Stomach (tissue), 4 donors: Measurements from ENCODE around the gene CHD6.

Experiments used
- CTCF ChIP-seq, 7 experiments: fragments of 450-650 bp in 4 of 7; fragments of 200-600 bp in 3 of 7; sonication (generic) in 3 of 7; IDR thresholded peaks; one replicate each; pipeline ENCODE4 v1.5.1; 2016 to 2019; ENCODE audit warnings: antibody characterized with exemption in 7 of 7, control low read depth in 2 of 7, mild to moderate bottlenecking in 1 of 7
- POLR2A ChIP-seq, 4 donors: fragments of 450-650 bp; IDR thresholded peaks; one replicate each; pipeline ENCODE4 v1.6.1; 2016; ENCODE audit warnings: antibody characterized with exemption in 4 of 4, control low read depth in 2 of 4, mild to moderate bottlenecking in 1 of 4, moderate library complexity in 1 of 4
- POLR2AphosphoS5 ChIP-seq, 3 donors: sonication (generic); formaldehyde crosslinking; IDR thresholded peaks; one replicate each; pipeline ENCODE4 v1.6.1; 2016; ENCODE audit warnings: antibody characterized with exemption in 3 of 3

- TF ChIP-seq POLR2AphosphoS5 (IDR thresholded peaks at IDR 0.05) (no peak), CTCF (IDR thresholded peaks at IDR 0.05) (no peak), POLR2A (IDR thresholded peaks at IDR 0.05) (no peak)
Observed at GRCh38 chr20:41408156-41408794, 209.9 kb downstream of the CHD6 start.
